CD14-positive monocyte (primary cell): Measurements from ENCODE around the gene ATG101. TPM values are rescaled to one million over a fixed set of nuclear protein-coding genes. Genes with fewer than 3 reads are reported as not detected.

Experiments
- DNase-seq, 3 donors: peaks; one replicate each; pipeline ENCODE4 v3.0.0-alpha.2; 2011 to 2022
- H2AFZ ChIP-seq: 2 replicates; pipeline ENCODE4 v1.6.0; 2012; ENCODE audit warnings: mild to moderate bottlenecking, low read depth, low read length, inconsistent platforms; ENCODE audit not compliant: insufficient read depth, poor library complexity, severe bottlenecking
- H3K27ac ChIP-seq, 2 donors: 1 replicate in 1 of 2; 2 replicates in 1 of 2; pipeline ENCODE4 v1.5.1; 2012 to 2013; ENCODE audit warnings: low read length in 2 of 2, control low read depth in 1 of 2, inconsistent platforms in 1 of 2, low read depth in 1 of 2, mild to moderate bottlenecking in 1 of 2
- H3K27me3 ChIP-seq, 2 donors: one replicate each; pipeline versions ENCODE4 v1.6.0 to v1.6.1; 2011 to 2013; ENCODE audit warnings: low read length in 2 of 2; ENCODE audit not compliant: control insufficient read depth in 2 of 2, insufficient read depth in 2 of 2
- H3K36me3 ChIP-seq, 2 donors: replicated peaks in 1 of 2; 1 replicate in 1 of 2; 2 replicates in 1 of 2; pipeline versions ENCODE4 v1.5.1 to v1.6.1; 2012 to 2013; ENCODE audit warnings: low read length in 2 of 2, control low read depth in 1 of 2, inconsistent platforms in 1 of 2, mild to moderate bottlenecking in 1 of 2; ENCODE audit not compliant: insufficient read depth in 2 of 2, control insufficient read depth in 1 of 2
- H3K4me1 ChIP-seq, 2 donors: 1 replicate in 1 of 2; 2 replicates in 1 of 2; pipeline versions ENCODE4 v1.5.1 to v1.6.1; 2012 to 2013; ENCODE audit warnings: low read length in 2 of 2, control low read depth in 1 of 2, inconsistent platforms in 1 of 2, mild to moderate bottlenecking in 1 of 2, moderate library complexity in 1 of 2; ENCODE audit not compliant: insufficient read depth in 2 of 2, control insufficient read depth in 1 of 2
- H3K4me2 ChIP-seq: replicated peaks from 2 replicates; pipeline ENCODE3; 2012; ENCODE audit warnings: low read length, moderate library complexity, mild to moderate bottlenecking; ENCODE audit not compliant: poor library complexity, severe bottlenecking; ENCODE audit errors: extremely low read depth
- H3K4me3 ChIP-seq, 3 experiments: fragments of 200-600 bp in 1 of 3; sonication (generic) in 1 of 3; replicated peaks in 1 of 3; 1 replicate in 2 of 3; 2 replicates in 1 of 3; pipeline ENCODE4 v1.5.1; 2011 to 2013; ENCODE audit warnings: low read length in 3 of 3, mild to moderate bottlenecking in 3 of 3, control low read depth in 2 of 3, low read depth in 2 of 3, inconsistent platforms in 1 of 3, moderate library complexity in 1 of 3
- H3K79me2 ChIP-seq: 2 replicates; pipeline ENCODE4 v1.6.0; 2012; ENCODE audit warnings: mild to moderate bottlenecking, control low read depth, inconsistent platforms, low read length, moderate library complexity; ENCODE audit not compliant: insufficient read depth
- H3K9ac ChIP-seq: 2 replicates; pipeline ENCODE4 v1.6.0; 2017; ENCODE audit warnings: low read length, mild to moderate bottlenecking; ENCODE audit not compliant: insufficient read depth, poor library complexity, severe bottlenecking
- H3K9me3 ChIP-seq, 2 donors: replicated peaks in 1 of 2; 1 replicate in 1 of 2; 2 replicates in 1 of 2; pipeline versions ENCODE4 v1.5.1 to v1.6.1; 2012 to 2013; ENCODE audit warnings: low read length in 2 of 2, control low read depth in 1 of 2; ENCODE audit not compliant: control insufficient read depth in 1 of 2, insufficient read depth in 1 of 2
- H4K20me1 ChIP-seq: 2 replicates; pipeline ENCODE4 v1.6.0; 2012; ENCODE audit warnings: mild to moderate bottlenecking, low read length, control low read depth, moderate library complexity; ENCODE audit not compliant: insufficient read depth
- H3K27ac Mint-ChIP-seq, 7 donors: one replicate each; pipeline ENCODE4 v1.8.0; 2020; ENCODE audit warnings: mild to moderate bottlenecking in 7 of 7, mixed read lengths in 7 of 7, moderate library complexity in 6 of 7, inconsistent platforms in 2 of 7
- H3K27me3 Mint-ChIP-seq, 3 donors: one replicate each; pipeline ENCODE4 v1.8.0; 2021 to 2022; ENCODE audit warnings: low read depth in 3 of 3, mild to moderate bottlenecking in 3 of 3, mixed read lengths in 3 of 3, moderate library complexity in 3 of 3, inconsistent platforms in 1 of 3
- H3K36me3 Mint-ChIP-seq, 2 donors: one replicate each; pipeline ENCODE4 v1.8.0; 2020; ENCODE audit warnings: mixed read lengths in 2 of 2, inconsistent platforms in 1 of 2, mild to moderate bottlenecking in 1 of 2
- H3K4me1 Mint-ChIP-seq: one replicate; pipeline ENCODE4 v1.8.0; 2020; ENCODE audit warnings: mild to moderate bottlenecking, mixed read lengths
- H3K4me3 Mint-ChIP-seq, 2 donors: one replicate each; pipeline ENCODE4 v1.8.0; 2020; ENCODE audit warnings: mild to moderate bottlenecking in 2 of 2, mixed read lengths in 2 of 2, moderate library complexity in 1 of 2
- H3K9me3 Mint-ChIP-seq, 7 donors: one replicate each; pipeline ENCODE4 v1.8.0; 2020 to 2022; ENCODE audit warnings: mixed read lengths in 7 of 7, mild to moderate bottlenecking in 6 of 7, moderate library complexity in 6 of 7, inconsistent platforms in 2 of 7
- CTCF ChIP-seq: fragments of 200-600 bp; IDR thresholded peaks from one replicate; pipeline ENCODE4 v1.8.0; 2022; ENCODE audit warnings: antibody characterized with exemption, mild to moderate bottlenecking
- WGBS: methylation state at CpG from one replicate; pipeline ENCODE4 v1.1.5; 2013; ENCODE audit warnings: missing lambda C conversion rate; ENCODE audit not compliant: insufficient coverage; 5-methylcytosine and 5-hydroxymethylcytosine counted together
- intact Hi-C, 2 donors: fragments of 100-400 bp; cut with micrococcal nuclease; formaldehyde crosslinking; loops; one replicate each; pipeline versions ENCODE4 v1.15.0 to v1.15.1; 2023
- polyA plus RNA-seq, 3 donors: library from polyadenylated mRNA; depleted of rRNA in 1 of 3; unstranded in 2 of 3; stranded (reverse) in 1 of 3; fragments of 300-500 nt in 2 of 3; fragments of >200 nt in 1 of 3; fragmentation: Illumina TruSeq in 2 of 3; gene quantifications; 1 replicate in 2 of 3; 2 replicates in 1 of 3; pipeline ENCODE4 v1.2.3, GENCODE V29; 2012 to 2021

ATG101 gene
- polyA plus RNA-seq, 3 donors: 20.5 to 120 (median 26.4) TPM

GRCh38 chr12:52024845-52025230, 44.9 kb upstream of the ATG101 start:
- H3K4me3 Mint-ChIP-seq: peak overlapping the region; percentile 77 to 92
- peaks cover 0 to 4% (median 0%) of the 10 kb centered on the region in 7 donors for H3K9me3 Mint-ChIP-seq
- H2AFZ ChIP-seq: peak overlapping the region; percentile 87
- H3K36me3 ChIP-seq: no peaks in the 10 kb centered on the region
- 12% methylated on average over 6 of the region's 15 CpGs for WGBS
- H3K27ac ChIP-seq: peak overlapping the region; percentile 77 to 92
- H4K20me1 ChIP-seq: no peaks in the 10 kb centered on the region
- peaks cover 0 to 8% of the 10 kb centered on the region in 2 donors for H3K27me3 ChIP-seq
- peaks cover 0 to 2% of the 10 kb centered on the region in 2 donors for H3K36me3 Mint-ChIP-seq
- peaks cover 39 to 55% of the 10 kb centered on the region in 2 donors for H3K4me1 ChIP-seq
- H3K9ac ChIP-seq: peak overlapping the region; percentile 45
- H3K79me2 ChIP-seq: no peaks in the 10 kb centered on the region
- intact Hi-C loops: loop anchor here (1.0 to 5.0 kb wide), 8 partner anchors 26 to 603 kb away; partner anchors contain the start of genes ATG101 (in 1 of the 2), NR4A1 (in 1 of the 2) and SLC4A8 (in 1 of the 2)
- peaks cover 53% of the 10 kb centered on the region for H3K4me1 Mint-ChIP-seq
- peak; percentile 66 to 73 (median 72) for DNase-seq
- peaks cover 7 to 28% (median 22%) of the 10 kb centered on the region in 3 donors for H3K27me3 Mint-ChIP-seq
- no peaks in the 10 kb centered on the region for H3K9me3 ChIP-seq
- no peak for TF ChIP-seq CTCF
- peak overlapping the region; percentile 95 for H3K4me2 ChIP-seq
- H3K4me3 ChIP-seq: peak overlapping the region in 2 of 3 experiments; percentile 10 to 71
- H3K27ac Mint-ChIP-seq: peak overlapping the region; percentile 93 to 99 (median 98)

GRCh38 chr12:52026263-52026662, 43.5 kb upstream of the ATG101 start:
- H3K4me1 Mint-ChIP-seq: peaks cover 41% of the 10 kb centered on the region

More at GRCh38 chr12:52026263-52026662, 43.5 kb upstream of the ATG101 start:
- WGBS: 92% methylated on average over 2 of the region's 5 CpGs
- Histone ChIP-seq H3K9me3 (no peaks in the 10 kb centered on the region), H3K4me2 (no peak overlapping the region), H3K27me3 (peaks cover 0 to 8% of the 10 kb centered on the region in 2 donors), H4K20me1 (no peaks in the 10 kb centered on the region), H3K4me1 (peaks cover 30 to 43% of the 10 kb centered on the region in 2 donors), H3K4me3 (no peak overlapping the region), H2AFZ (no peak overlapping the region), H3K79me2 (no peaks in the 10 kb centered on the region), H3K27ac (no peak overlapping the region), H3K9ac (no peak overlapping the region), H3K36me3 (no peaks in the 10 kb centered on the region)
- Mint-ChIP-seq H3K9me3 (peaks cover 0 to 4% (median 0%) of the 10 kb centered on the region in 7 donors), H3K36me3 (peaks cover 0 to 2% of the 10 kb centered on the region in 2 donors), H3K27ac (peak overlapping the region; percentile 33 to 99 (median 94)), H3K27me3 (peaks cover 3 to 17% (median 17%) of the 10 kb centered on the region in 3 donors), H3K4me3 (peak overlapping the region in 1 of 2 donors; percentile 47)
- DNase-seq: no peak
- no peak for TF ChIP-seq CTCF
- intact Hi-C loops: loop anchor here (5.0 kb wide), 3 partner anchors 34 to 96 kb away; partner anchors contain the start of gene ATG101 (in 1 of the 2)
